GM21529 (cell line): Measurements from ENCODE around the gene VASP.

ENCODE experiments used
- ATAC-seq: cut with Tn5 transposase; IDR thresholded peaks from one replicate; pipeline ENCODE4 v1.9.1; 2021; ENCODE audit not compliant: unreplicated experiment

Gene VASP

GRCh38 chr19:45514376-45515051 is 7.2 kb downstream of the VASP start:
- ATAC-seq: no peak

- no peak for ATAC-seq
Measured at GRCh38 chr19:45515081-45515624, 7.9 kb downstream of the VASP start.

GRCh38 chr19:45515807-45516401 is 8.6 kb downstream of the VASP start:
- no peak for ATAC-seq

- no peak for ATAC-seq
Measured at GRCh38 chr19:45517238-45517637, 10.0 kb downstream of the VASP start.

GRCh38 chr19:45517641-45518468 is 10.6 kb downstream of the VASP start:
- ATAC-seq: no peak

GRCh38 chr19:45518469-45518826 is 11.2 kb downstream of the VASP start:
- no peak for ATAC-seq

- no peak for ATAC-seq
Measured at GRCh38 chr19:45522010-45522941, 15.0 kb downstream of the VASP start.

- ATAC-seq: peak; percentile 75
Measured at GRCh38 chr19:45523642-45524256, 16.5 kb downstream of the VASP start.

- ATAC-seq: no peak
Measured at GRCh38 chr19:45524575-45525129, 17.4 kb downstream of the VASP start.

- no peak for ATAC-seq
Measured at GRCh38 chr19:45526143-45526542, 18.9 kb downstream of the VASP start.

GRCh38 chr19:45526971-45527370 is 19.7 kb downstream of the VASP start:
- ATAC-seq: no peak

GRCh38 chr19:45527731-45528130 is 20.5 kb downstream of the VASP start:
- no peak for ATAC-seq

GRCh38 chr19:45528149-45528743 is 21.0 kb downstream of the VASP start:
- no peak for ATAC-seq

GRCh38 chr19:45528744-45529419 is 21.6 kb downstream of the VASP start:
- no peak for ATAC-seq

- no peak for ATAC-seq
Measured at GRCh38 chr19:45529420-45529785, 22.1 kb downstream of the VASP start.

- ATAC-seq: no peak
Measured at GRCh38 chr19:45531349-45531748, 24.1 kb downstream of the VASP start.

- no peak for ATAC-seq
Measured at GRCh38 chr19:45539459-45539858, 32.2 kb downstream of the VASP start.

- ATAC-seq: no peak
Measured at GRCh38 chr19:45542234-45542668, 35.0 kb downstream of the VASP start.

GRCh38 chr19:45547211-45547770 is 40.0 kb downstream of the VASP start:
- ATAC-seq: no peak
